ENCODE measurements around the gene TRUB2. TPM values are rescaled to one million over a fixed set of nuclear protein-coding genes. Genes with fewer than 3 reads are reported as not detected.
A peak's percentile ranks its signal among the peaks of the same experiment; 100 is the strongest.

TRUB2 gene
- total and polyA plus RNA-seq, 2 of the 13 experiments (the other 11 are each of a cell fraction or from before 2014, with no cell fraction given) = 22.3 to 41.2 TPM

DNA sequence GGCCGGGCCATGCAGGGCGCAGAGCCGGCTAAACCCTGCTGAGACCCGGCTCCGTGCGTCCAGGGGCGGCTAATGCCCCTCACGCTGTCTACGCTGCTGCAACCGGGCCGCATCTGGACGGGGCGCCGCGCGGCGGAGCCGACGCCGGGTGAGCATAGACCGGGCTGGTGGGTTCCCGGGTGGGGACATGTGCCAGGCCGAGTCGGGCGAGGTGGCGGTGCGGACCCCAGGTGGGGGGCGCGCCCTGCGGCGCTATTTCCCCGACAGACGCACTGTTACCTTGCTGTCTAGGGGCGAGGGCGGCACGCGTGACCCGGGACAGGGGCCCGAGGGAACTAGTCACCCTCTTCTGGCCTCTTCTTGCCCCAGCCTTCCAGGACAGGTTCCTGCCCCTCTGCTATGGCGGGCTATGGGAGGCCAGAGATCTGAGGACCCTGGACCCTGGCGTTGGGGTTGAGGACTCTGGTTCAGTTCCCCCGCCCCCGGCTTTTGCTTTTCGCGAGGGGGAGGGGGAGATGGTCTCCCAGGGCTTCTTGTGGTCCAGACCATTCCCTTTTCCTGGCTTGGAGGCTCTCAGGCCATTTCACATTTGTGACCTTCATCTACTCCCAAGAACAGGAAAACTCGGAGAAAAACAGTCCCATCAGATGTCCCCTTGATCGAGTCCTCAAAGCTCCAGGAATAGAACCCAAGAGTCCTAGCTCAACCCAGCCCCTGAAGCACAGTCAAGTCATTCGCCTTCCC, 18.6 kb upstream of the TRUB2 start (continued):
- TF ChIP-seq, protein P1, sequence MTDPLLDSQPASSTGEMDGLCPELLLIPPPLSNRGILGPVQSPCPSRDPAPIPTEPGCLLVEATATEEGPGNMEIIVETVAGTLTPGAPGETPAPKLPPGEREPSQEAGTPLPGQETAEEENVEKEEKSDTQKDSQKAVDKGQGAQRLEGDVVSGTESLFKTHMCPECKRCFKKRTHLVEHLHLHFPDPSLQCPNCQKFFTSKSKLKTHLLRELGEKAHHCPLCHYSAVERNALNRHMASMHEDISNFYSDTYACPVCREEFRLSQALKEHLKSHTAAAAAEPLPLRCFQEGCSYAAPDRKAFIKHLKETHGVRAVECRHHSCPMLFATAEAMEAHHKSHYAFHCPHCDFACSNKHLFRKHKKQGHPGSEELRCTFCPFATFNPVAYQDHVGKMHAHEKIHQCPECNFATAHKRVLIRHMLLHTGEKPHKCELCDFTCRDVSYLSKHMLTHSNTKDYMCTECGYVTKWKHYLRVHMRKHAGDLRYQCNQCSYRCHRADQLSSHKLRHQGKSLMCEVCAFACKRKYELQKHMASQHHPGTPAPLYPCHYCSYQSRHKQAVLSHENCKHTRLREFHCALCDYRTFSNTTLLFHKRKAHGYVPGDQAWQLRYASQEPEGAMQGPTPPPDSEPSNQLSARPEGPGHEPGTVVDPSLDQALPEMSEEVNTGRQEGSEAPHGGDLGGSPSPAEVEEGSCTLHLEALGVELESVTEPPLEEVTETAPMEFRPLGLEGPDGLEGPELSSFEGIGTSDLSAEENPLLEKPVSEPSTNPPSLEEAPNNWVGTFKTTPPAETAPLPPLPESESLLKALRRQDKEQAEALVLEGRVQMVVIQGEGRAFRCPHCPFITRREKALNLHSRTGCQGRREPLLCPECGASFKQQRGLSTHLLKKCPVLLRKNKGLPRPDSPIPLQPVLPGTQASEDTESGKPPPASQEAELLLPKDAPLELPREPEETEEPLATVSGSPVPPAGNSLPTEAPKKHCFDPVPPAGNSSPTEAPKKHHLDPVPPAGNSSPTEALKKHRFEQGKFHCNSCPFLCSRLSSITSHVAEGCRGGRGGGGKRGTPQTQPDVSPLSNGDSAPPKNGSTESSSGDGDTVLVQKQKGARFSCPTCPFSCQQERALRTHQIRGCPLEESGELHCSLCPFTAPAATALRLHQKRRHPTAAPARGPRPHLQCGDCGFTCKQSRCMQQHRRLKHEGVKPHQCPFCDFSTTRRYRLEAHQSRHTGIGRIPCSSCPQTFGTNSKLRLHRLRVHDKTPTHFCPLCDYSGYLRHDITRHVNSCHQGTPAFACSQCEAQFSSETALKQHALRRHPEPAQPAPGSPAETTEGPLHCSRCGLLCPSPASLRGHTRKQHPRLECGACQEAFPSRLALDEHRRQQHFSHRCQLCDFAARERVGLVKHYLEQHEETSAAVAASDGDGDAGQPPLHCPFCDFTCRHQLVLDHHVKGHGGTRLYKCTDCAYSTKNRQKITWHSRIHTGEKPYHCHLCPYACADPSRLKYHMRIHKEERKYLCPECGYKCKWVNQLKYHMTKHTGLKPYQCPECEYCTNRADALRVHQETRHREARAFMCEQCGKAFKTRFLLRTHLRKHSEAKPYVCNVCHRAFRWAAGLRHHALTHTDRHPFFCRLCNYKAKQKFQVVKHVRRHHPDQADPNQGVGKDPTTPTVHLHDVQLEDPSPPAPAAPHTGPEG (CRISPR knock-in tag; IDR thresholded peaks at IDR 0.05) = no peak
- TF ChIP-seq ZNF773 (CRISPR knock-in tag; IDR thresholded peaks at IDR 0.05; ENCODE audit: borderline replicate concordance) = no peak
- TF ChIP-seq, protein P2, sequence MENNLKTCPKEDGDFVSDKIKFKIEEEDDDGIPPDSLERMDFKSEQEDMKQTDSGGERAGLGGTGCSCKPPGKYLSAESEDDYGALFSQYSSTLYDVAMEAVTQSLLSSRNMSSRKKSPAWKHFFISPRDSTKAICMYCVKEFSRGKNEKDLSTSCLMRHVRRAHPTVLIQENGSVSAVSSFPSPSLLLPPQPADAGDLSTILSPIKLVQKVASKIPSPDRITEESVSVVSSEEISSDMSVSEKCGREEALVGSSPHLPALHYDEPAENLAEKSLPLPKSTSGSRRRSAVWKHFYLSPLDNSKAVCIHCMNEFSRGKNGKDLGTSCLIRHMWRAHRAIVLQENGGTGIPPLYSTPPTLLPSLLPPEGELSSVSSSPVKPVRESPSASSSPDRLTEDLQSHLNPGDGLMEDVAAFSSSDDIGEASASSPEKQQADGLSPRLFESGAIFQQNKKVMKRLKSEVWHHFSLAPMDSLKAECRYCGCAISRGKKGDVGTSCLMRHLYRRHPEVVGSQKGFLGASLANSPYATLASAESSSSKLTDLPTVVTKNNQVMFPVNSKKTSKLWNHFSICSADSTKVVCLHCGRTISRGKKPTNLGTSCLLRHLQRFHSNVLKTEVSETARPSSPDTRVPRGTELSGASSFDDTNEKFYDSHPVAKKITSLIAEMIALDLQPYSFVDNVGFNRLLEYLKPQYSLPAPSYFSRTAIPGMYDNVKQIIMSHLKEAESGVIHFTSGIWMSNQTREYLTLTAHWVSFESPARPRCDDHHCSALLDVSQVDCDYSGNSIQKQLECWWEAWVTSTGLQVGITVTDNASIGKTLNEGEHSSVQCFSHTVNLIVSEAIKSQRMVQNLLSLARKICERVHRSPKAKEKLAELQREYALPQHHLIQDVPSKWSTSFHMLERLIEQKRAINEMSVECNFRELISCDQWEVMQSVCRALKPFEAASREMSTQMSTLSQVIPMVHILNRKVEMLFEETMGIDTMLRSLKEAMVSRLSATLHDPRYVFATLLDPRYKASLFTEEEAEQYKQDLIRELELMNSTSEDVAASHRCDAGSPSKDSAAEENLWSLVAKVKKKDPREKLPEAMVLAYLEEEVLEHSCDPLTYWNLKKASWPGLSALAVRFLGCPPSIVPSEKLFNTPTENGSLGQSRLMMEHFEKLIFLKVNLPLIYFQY (CRISPR knock-in tag; IDR thresholded peaks at IDR 0.05; ENCODE audit: borderline replicate concordance) = no peak
- TF ChIP-seq ZNF232 (CRISPR knock-in tag; IDR thresholded peaks at IDR 0.05; ENCODE audit: borderline replicate concordance) = no peak
- TF ChIP-seq, protein P3, sequence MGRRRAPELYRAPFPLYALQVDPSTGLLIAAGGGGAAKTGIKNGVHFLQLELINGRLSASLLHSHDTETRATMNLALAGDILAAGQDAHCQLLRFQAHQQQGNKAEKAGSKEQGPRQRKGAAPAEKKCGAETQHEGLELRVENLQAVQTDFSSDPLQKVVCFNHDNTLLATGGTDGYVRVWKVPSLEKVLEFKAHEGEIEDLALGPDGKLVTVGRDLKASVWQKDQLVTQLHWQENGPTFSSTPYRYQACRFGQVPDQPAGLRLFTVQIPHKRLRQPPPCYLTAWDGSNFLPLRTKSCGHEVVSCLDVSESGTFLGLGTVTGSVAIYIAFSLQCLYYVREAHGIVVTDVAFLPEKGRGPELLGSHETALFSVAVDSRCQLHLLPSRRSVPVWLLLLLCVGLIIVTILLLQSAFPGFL (CRISPR knock-in tag; IDR thresholded peaks at IDR 0.05) = no peak
- no peak for TF ChIP-seq ZNF724P (CRISPR knock-in tag; IDR thresholded peaks at IDR 0.05; ENCODE audit: borderline replicate concordance)
- TF ChIP-seq, protein P4, sequence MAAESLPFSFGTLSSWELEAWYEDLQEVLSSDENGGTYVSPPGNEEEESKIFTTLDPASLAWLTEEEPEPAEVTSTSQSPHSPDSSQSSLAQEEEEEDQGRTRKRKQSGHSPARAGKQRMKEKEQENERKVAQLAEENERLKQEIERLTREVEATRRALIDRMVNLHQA (CRISPR knock-in tag; IDR thresholded peaks at IDR 0.05) = no peak
- TF ChIP-seq, protein P5, sequence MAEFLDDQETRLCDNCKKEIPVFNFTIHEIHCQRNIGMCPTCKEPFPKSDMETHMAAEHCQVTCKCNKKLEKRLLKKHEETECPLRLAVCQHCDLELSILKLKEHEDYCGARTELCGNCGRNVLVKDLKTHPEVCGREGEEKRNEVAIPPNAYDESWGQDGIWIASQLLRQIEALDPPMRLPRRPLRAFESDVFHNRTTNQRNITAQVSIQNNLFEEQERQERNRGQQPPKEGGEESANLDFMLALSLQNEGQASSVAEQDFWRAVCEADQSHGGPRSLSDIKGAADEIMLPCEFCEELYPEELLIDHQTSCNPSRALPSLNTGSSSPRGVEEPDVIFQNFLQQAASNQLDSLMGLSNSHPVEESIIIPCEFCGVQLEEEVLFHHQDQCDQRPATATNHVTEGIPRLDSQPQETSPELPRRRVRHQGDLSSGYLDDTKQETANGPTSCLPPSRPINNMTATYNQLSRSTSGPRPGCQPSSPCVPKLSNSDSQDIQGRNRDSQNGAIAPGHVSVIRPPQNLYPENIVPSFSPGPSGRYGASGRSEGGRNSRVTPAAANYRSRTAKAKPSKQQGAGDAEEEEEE (CRISPR knock-in tag; IDR thresholded peaks at IDR 0.05; ENCODE audit: borderline replicate concordance) = no peak
- 0 out of 2 replicates have a peak, but pooled peaks have one; percentile 7 for TF ChIP-seq NR2F6 (IDR thresholded peaks at IDR 0.05)
- no peak for TF ChIP-seq NR2F6 (CRISPR knock-in tag; IDR thresholded peaks at IDR 0.05)
- TF ChIP-seq, protein P6, sequence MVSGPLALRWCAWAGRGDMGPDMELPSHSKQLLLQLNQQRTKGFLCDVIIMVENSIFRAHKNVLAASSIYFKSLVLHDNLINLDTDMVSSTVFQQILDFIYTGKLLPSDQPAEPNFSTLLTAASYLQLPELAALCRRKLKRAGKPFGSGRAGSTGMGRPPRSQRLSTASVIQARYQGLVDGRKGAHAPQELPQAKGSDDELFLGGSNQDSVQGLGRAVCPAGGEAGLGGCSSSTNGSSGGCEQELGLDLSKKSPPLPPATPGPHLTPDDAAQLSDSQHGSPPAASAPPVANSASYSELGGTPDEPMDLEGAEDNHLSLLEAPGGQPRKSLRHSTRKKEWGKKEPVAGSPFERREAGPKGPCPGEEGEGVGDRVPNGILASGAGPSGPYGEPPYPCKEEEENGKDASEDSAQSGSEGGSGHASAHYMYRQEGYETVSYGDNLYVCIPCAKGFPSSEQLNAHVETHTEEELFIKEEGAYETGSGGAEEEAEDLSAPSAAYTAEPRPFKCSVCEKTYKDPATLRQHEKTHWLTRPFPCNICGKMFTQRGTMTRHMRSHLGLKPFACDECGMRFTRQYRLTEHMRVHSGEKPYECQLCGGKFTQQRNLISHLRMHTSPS (CRISPR knock-in tag; IDR thresholded peaks at IDR 0.05; ENCODE audit: low read depth) = no peak
- TF ChIP-seq KDM2A (CRISPR knock-in tag; IDR thresholded peaks at IDR 0.05; ENCODE audit: borderline replicate concordance, low read depth) = peak; percentile 2; the same call in 1 of the 2 replicates
